CD4-positive, alpha-beta T cell treated with Interleukin-10 for 1 hour (primary cell): ENCODE measurements around the gene ELOVL2.

Experiments used
- DNase-seq: peaks from one replicate; pipeline ENCODE4 v3.0.0-alpha.2; 2020

The ELOVL2 gene

GRCh38 chr6:11055127-11055627, 11.1 kb upstream of the ELOVL2 start:
- DNase-seq = no peak

- DNase-seq = no peak
Observed at GRCh38 chr6:11054722-11055121, 10.6 kb upstream of the ELOVL2 start.

- DNase-seq = no peak
Observed at GRCh38 chr6:11053307-11053706, 9.2 kb upstream of the ELOVL2 start.

- no peak for DNase-seq
Observed at GRCh38 chr6:11050731-11051130, 6.6 kb upstream of the ELOVL2 start.

GRCh38 chr6:11044712-11045167, 635 bp upstream of the ELOVL2 start:
- no peak for DNase-seq

- DNase-seq = peak; percentile 2
Observed at GRCh38 chr6:11043378-11043960, 636 bp downstream of the ELOVL2 start.

GRCh38 chr6:11042750-11043377, 1.2 kb downstream of the ELOVL2 start:
- no peak for DNase-seq

GRCh38 chr6:11042025-11042749, 1.9 kb downstream of the ELOVL2 start:
- no peak for DNase-seq

GRCh38 chr6:11040134-11040533, 4.0 kb downstream of the ELOVL2 start:
- DNase-seq = no peak

GRCh38 chr6:11039040-11039439, 5.1 kb downstream of the ELOVL2 start:
- DNase-seq = no peak

- DNase-seq = no peak
Observed at GRCh38 chr6:11036977-11037430, 7.1 kb downstream of the ELOVL2 start.

- no peak for DNase-seq
Observed at GRCh38 chr6:11036351-11036740, 7.8 kb downstream of the ELOVL2 start.

- no peak for DNase-seq
Observed at GRCh38 chr6:11035616-11036350, 8.3 kb downstream of the ELOVL2 start.

GRCh38 chr6:11033825-11034224, 10.3 kb downstream of the ELOVL2 start:
- DNase-seq = no peak

GRCh38 chr6:11030904-11031303, 13.2 kb downstream of the ELOVL2 start:
- no peak for DNase-seq

- DNase-seq = no peak
Observed at GRCh38 chr6:11028959-11029358, 15.1 kb downstream of the ELOVL2 start.

GRCh38 chr6:11027565-11028110, 16.5 kb downstream of the ELOVL2 start:
- no peak for DNase-seq

GRCh38 chr6:11025921-11026635, 18.0 kb downstream of the ELOVL2 start:
- no peak for DNase-seq

GRCh38 chr6:11025130-11025529, 19.0 kb downstream of the ELOVL2 start:
- no peak for DNase-seq

- DNase-seq = no peak
Observed at GRCh38 chr6:11023032-11023431, 21.1 kb downstream of the ELOVL2 start.

GRCh38 chr6:11021714-11022113, 22.4 kb downstream of the ELOVL2 start:
- DNase-seq = no peak

- no peak for DNase-seq
Observed at GRCh38 chr6:11021003-11021402, 23.1 kb downstream of the ELOVL2 start.
